Measurements from ENCODE around the gene SPATA19.

DNA sequence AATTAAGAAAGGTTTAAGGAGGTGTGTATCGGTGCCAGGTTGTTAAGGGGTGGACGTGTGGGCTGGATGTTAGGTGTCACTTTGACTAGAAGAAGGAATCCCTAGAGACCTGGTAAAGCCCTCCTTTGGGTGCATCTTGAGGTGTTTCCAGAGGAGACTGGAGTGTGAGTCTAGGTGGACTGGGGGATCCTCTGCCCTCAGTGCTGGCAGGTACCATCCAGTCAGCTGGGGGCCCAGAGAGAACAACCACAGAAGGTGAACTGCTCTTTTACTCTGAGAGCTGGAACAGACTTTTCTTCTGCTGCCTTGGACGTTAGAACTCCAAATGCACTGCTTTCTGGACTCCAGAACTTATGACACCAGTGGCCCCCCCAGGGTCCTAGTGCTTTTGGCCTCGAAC is 44.0 kb downstream of the SPATA19 start:
- TF ChIP-seq CTCF (IDR thresholded peaks at IDR 0.05; ENCODE audit: low read depth, low read length, missing input control), result no peak
- TF ChIP-seq, protein P1, sequence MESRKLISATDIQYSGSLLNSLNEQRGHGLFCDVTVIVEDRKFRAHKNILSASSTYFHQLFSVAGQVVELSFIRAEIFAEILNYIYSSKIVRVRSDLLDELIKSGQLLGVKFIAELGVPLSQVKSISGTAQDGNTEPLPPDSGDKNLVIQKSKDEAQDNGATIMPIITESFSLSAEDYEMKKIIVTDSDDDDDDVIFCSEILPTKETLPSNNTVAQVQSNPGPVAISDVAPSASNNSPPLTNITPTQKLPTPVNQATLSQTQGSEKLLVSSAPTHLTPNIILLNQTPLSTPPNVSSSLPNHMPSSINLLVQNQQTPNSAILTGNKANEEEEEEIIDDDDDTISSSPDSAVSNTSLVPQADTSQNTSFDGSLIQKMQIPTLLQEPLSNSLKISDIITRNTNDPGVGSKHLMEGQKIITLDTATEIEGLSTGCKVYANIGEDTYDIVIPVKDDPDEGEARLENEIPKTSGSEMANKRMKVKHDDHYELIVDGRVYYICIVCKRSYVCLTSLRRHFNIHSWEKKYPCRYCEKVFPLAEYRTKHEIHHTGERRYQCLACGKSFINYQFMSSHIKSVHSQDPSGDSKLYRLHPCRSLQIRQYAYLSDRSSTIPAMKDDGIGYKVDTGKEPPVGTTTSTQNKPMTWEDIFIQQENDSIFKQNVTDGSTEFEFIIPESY (IDR thresholded peaks at IDR 0.05), result no peak
- TF ChIP-seq, protein P2, sequence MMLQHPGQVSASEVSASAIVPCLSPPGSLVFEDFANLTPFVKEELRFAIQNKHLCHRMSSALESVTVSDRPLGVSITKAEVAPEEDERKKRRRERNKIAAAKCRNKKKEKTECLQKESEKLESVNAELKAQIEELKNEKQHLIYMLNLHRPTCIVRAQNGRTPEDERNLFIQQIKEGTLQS (IDR thresholded peaks at IDR 0.05), result no peak
- no peak for TF ChIP-seq SP1 (IDR thresholded peaks at IDR 0.05)
- TF ChIP-seq, protein P3, sequence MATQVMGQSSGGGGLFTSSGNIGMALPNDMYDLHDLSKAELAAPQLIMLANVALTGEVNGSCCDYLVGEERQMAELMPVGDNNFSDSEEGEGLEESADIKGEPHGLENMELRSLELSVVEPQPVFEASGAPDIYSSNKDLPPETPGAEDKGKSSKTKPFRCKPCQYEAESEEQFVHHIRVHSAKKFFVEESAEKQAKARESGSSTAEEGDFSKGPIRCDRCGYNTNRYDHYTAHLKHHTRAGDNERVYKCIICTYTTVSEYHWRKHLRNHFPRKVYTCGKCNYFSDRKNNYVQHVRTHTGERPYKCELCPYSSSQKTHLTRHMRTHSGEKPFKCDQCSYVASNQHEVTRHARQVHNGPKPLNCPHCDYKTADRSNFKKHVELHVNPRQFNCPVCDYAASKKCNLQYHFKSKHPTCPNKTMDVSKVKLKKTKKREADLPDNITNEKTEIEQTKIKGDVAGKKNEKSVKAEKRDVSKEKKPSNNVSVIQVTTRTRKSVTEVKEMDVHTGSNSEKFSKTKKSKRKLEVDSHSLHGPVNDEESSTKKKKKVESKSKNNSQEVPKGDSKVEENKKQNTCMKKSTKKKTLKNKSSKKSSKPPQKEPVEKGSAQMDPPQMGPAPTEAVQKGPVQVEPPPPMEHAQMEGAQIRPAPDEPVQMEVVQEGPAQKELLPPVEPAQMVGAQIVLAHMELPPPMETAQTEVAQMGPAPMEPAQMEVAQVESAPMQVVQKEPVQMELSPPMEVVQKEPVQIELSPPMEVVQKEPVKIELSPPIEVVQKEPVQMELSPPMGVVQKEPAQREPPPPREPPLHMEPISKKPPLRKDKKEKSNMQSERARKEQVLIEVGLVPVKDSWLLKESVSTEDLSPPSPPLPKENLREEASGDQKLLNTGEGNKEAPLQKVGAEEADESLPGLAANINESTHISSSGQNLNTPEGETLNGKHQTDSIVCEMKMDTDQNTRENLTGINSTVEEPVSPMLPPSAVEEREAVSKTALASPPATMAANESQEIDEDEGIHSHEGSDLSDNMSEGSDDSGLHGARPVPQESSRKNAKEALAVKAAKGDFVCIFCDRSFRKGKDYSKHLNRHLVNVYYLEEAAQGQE (IDR thresholded peaks at IDR 0.05), result no peak

All from liver (tissue), 3 donors.